Measurements from ENCODE around the gene GPRC5B.

GPRC5B gene

GRCh38 chr16:19853132-19853741 is 31.4 kb downstream of the GPRC5B start:
- TF ChIP-seq CTCF (IDR thresholded peaks at IDR 0.05; ENCODE audit: insufficient read depth, low read length, poor library complexity, severe bottlenecking): no peak
- no peak for DNase-seq (ENCODE audit: extremely low read depth, insufficient read length)

GRCh38 chr16:19851476-19851875 is 33.2 kb downstream of the GPRC5B start:
- TF ChIP-seq CTCF (IDR thresholded peaks at IDR 0.05; ENCODE audit: insufficient read depth, low read length, poor library complexity, severe bottlenecking): no peak
- Histone ChIP-seq H3K36me3 (ENCODE audit: control insufficient read depth, insufficient read depth, low read length) (no peaks in the 10 kb centered on the region), H3K27me3 (replicated peaks; ENCODE audit: control insufficient read depth, insufficient read depth, low read length) (no peaks in the 10 kb centered on the region)

More at GRCh38 chr16:19853132-19853741, 31.4 kb downstream of the GPRC5B start:
- Histone ChIP-seq H3K36me3 (ENCODE audit: control insufficient read depth, insufficient read depth, low read length) (no peaks in the 10 kb centered on the region), H3K4me3 (replicated peaks; ENCODE audit: low read depth, low read length) (no peak overlapping the region), H3K27me3 (replicated peaks; ENCODE audit: control insufficient read depth, insufficient read depth, low read length) (no peaks in the 10 kb centered on the region)

GRCh38 chr16:19850131-19850817 is 34.4 kb downstream of the GPRC5B start:
- H3K4me3 ChIP-seq (replicated peaks; ENCODE audit: low read depth, low read length): no peak overlapping the region
- DNase-seq (ENCODE audit: extremely low read depth, insufficient read length): no peak
- no peaks in the 10 kb centered on the region for H3K27me3 ChIP-seq (replicated peaks; ENCODE audit: control insufficient read depth, insufficient read depth, low read length)
- TF ChIP-seq CTCF (IDR thresholded peaks at IDR 0.05; ENCODE audit: insufficient read depth, low read length, poor library complexity, severe bottlenecking): no peak
- no peaks in the 10 kb centered on the region for H3K36me3 ChIP-seq (ENCODE audit: control insufficient read depth, insufficient read depth, low read length)

More at GRCh38 chr16:19851476-19851875, 33.2 kb downstream of the GPRC5B start:
- no peak for DNase-seq (ENCODE audit: extremely low read depth, insufficient read length)
- H3K4me3 ChIP-seq (replicated peaks; ENCODE audit: low read depth, low read length): no peak overlapping the region

GRCh38 chr16:19848756-19849155 is 35.9 kb downstream of the GPRC5B start:
- no peaks in the 10 kb centered on the region for H3K27me3 ChIP-seq (replicated peaks; ENCODE audit: control insufficient read depth, insufficient read depth, low read length)
- H3K36me3 ChIP-seq (ENCODE audit: control insufficient read depth, insufficient read depth, low read length): no peaks in the 10 kb centered on the region
- no peak for TF ChIP-seq CTCF (IDR thresholded peaks at IDR 0.05; ENCODE audit: insufficient read depth, low read length, poor library complexity, severe bottlenecking)
- DNase-seq (ENCODE audit: extremely low read depth, insufficient read length): no peak
- no peak overlapping the region for H3K4me3 ChIP-seq (replicated peaks; ENCODE audit: low read depth, low read length)

- Histone ChIP-seq H3K4me3 (replicated peaks; ENCODE audit: low read depth, low read length) (no peak overlapping the region), H3K36me3 (ENCODE audit: control insufficient read depth, insufficient read depth, low read length) (no peaks in the 10 kb centered on the region), H3K27me3 (replicated peaks; ENCODE audit: control insufficient read depth, insufficient read depth, low read length) (no peaks in the 10 kb centered on the region)
- no peak for DNase-seq (ENCODE audit: extremely low read depth, insufficient read length)
- TF ChIP-seq CTCF (IDR thresholded peaks at IDR 0.05; ENCODE audit: insufficient read depth, low read length, poor library complexity, severe bottlenecking): no peak
Observed at GRCh38 chr16:19846436-19846835, 38.2 kb downstream of the GPRC5B start.

Data from GM06990 (cell line).